Measurements from ENCODE around the gene PRKCH.
"Not testable (repeated sequence)": the region's sequence is repeated elsewhere in the genome, so short reads cannot be mapped to it uniquely, and the experiment has no call there.

PRKCH gene

DNA sequence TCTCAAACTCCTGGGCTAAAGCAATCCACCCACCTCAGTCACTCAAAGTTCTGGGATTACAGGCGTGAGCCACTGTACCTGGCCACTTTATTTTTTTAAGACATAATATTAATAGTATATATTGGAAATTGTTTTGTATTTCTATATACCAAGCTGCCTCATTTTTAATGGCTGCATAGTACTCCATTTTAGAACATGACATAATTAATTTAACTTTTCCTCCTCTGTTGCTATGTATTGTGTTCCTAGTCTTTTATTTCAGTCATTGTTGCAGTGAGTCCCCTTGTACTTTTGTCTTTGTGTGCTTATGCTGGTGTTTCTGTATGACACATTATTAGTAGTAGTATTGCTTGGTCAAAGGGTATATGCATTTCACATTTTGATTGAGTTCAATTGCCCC is 138.7 kb downstream of the PRKCH start:
- TF ChIP-seq, protein P1, sequence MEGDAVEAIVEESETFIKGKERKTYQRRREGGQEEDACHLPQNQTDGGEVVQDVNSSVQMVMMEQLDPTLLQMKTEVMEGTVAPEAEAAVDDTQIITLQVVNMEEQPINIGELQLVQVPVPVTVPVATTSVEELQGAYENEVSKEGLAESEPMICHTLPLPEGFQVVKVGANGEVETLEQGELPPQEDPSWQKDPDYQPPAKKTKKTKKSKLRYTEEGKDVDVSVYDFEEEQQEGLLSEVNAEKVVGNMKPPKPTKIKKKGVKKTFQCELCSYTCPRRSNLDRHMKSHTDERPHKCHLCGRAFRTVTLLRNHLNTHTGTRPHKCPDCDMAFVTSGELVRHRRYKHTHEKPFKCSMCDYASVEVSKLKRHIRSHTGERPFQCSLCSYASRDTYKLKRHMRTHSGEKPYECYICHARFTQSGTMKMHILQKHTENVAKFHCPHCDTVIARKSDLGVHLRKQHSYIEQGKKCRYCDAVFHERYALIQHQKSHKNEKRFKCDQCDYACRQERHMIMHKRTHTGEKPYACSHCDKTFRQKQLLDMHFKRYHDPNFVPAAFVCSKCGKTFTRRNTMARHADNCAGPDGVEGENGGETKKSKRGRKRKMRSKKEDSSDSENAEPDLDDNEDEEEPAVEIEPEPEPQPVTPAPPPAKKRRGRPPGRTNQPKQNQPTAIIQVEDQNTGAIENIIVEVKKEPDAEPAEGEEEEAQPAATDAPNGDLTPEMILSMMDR (IDR thresholded peaks at IDR 0.05; ENCODE audit: low read depth, low read length) = no peak

GRCh38 chr14:61460718-61461611 is 139.6 kb downstream of the PRKCH start:
- H3K4me3 ChIP-seq (ENCODE audit: low read depth, low read length) = no peak overlapping the region
- TF ChIP-seq, protein P1 (IDR thresholded peaks at IDR 0.05; ENCODE audit: low read depth, low read length) = no peak

More for the DNA sequence above, 138.7 kb downstream of the PRKCH start:
- no peak overlapping the region for H3K4me3 ChIP-seq (ENCODE audit: low read depth, low read length)

DNA sequence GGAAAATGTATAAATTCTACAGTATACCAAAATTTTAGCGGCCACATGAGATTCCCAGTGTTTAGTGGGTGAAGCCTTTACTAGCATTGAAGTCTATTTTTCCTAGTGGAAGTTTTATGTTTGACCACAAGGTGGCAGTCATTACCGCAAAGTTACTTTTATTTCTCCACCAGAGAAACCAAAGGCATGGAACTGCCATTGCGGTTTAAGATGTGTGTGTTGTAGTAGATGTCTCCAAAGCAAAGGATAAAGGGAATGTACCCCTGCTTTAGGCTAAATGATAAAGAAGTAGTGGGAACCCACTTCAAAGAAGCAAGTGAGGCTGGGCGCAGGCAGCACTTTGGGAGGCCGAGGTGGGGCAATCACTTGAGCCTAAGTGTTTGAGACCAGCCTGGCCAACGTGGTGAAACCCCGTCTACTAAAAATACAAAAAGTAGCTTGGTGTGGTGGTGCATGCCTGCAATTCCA is 140.5 kb downstream of the PRKCH start:
- TF ChIP-seq, protein P1 (IDR thresholded peaks at IDR 0.05; ENCODE audit: low read depth, low read length) = no peak; the same call in 1 of the 2 replicates
- H3K4me3 ChIP-seq (ENCODE audit: low read depth, low read length) = no peak overlapping the region

DNA sequence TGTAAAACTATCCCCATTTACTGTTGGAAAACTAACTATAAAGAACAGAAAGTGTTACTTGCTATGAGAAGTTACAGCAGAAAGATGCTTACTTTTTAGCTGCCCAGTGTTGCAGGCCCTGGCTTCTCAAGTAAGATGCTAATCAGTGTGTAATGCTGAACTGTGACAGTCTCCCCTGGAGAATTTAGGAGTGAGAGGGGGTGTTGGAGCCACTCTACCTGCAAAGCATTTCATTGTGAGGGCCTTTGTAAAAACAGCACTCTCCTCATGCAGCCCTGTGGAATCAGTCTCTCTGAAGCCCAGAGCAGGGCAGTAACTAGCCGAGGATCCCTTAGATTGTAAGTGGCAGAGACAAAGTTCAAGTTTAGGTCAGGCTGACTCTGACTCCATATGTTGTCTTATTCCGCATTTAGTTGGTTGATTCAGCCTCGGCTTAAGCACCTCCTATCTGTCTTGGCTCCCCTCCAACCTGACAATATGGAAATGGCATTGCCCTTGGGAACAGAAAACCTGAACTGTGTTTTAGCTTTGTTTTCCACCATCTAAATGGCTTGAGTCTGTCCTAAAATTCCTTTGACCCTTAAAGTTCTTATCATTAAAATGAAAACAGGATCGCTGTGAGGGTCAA is 141.3 kb downstream of the PRKCH start:
- H3K4me3 ChIP-seq (ENCODE audit: low read depth, low read length) = no peak overlapping the region
- TF ChIP-seq, protein P1 (IDR thresholded peaks at IDR 0.05; ENCODE audit: low read depth, low read length) = no peak

- H3K4me3 ChIP-seq (ENCODE audit: low read depth, low read length) = no peak overlapping the region
- TF ChIP-seq, protein P1 (IDR thresholded peaks at IDR 0.05; ENCODE audit: low read depth, low read length) = no peak
Measured at GRCh38 chr14:61463664-61464285, 142.4 kb downstream of the PRKCH start.

GRCh38 chr14:61464539-61465320 is 143.4 kb downstream of the PRKCH start:
- not testable (repeated sequence) for H3K4me3 ChIP-seq (ENCODE audit: low read depth, low read length)

DNA sequence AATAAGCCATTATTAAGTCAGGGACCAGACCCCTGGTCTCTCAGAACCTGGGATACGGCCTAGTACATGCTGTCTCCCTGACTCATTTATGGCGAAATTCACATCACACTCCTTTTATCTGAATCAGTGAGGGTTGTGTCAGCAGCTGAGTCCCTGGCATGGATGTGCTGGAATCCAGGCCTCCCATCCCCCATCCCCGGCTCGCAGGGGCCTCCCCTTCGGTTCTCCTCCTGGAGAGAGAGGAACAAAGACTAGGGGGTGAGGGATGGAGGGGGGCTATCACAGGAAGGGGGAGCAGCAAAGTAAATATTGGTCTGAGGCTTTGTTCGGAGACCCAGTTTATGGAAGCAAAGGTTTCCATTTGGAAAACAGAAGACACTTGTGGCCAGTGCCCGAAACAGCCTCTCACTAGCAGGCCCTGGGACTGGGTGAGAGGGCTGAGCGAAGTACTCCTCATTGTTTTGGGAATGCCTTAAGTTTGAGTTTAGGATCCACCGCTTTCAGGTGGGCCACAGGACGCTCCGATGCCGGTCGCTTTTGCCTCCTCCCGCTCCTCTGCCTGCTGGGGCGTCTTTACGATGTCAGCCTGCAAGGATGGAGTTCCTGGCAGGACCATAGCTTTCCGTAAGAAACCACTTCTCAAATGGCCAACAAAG is 145.0 kb downstream of the PRKCH start:
- TF ChIP-seq, protein P1 (IDR thresholded peaks at IDR 0.05; ENCODE audit: low read depth, low read length) = no peak
- no peak overlapping the region for H3K4me3 ChIP-seq (ENCODE audit: low read depth, low read length)

Measured in WI38 (cell line).